Astrocyte (in vitro differentiated cells and primary cell): ENCODE results near the gene GALNT3. TPM values are rescaled to one million over a fixed set of nuclear protein-coding genes. Genes with fewer than 3 reads are reported as not detected.

Source experiments
- DNase-seq: peaks from one replicate; pipeline ENCODE4 v3.0.0-alpha.2; 2010; ENCODE audit warnings: low read depth
- FAIRE-seq: peaks from 2 replicates; lab custom pipeline; 2011; peaks lifted over from hg19 to GRCh38; lab: Jason Lieb, UNC
- H2AFZ ChIP-seq: 2 replicates; pipeline ENCODE4 v1.6.0; 2012; ENCODE audit warnings: low read depth, low read length, inconsistent platforms
- H3K27ac ChIP-seq: 2 replicates; pipeline ENCODE4 v1.5.1; 2011; ENCODE audit warnings: low read depth, low read length, inconsistent platforms
- H3K27me3 ChIP-seq: 2 replicates; pipeline ENCODE4 v1.6.0; 2011; ENCODE audit warnings: low read length, inconsistent platforms; ENCODE audit not compliant: insufficient read depth
- H3K36me3 ChIP-seq: 2 replicates; pipeline ENCODE4 v1.5.1; 2011; ENCODE audit warnings: low read length, inconsistent platforms; ENCODE audit not compliant: insufficient read depth
- H3K4me1 ChIP-seq: 2 replicates; pipeline ENCODE4 v1.5.1; 2011; ENCODE audit warnings: low read length, inconsistent platforms; ENCODE audit not compliant: insufficient read depth
- H3K4me2 ChIP-seq: 2 replicates; pipeline ENCODE4 v1.6.0; 2012; ENCODE audit warnings: low read length, inconsistent platforms
- H3K4me3 ChIP-seq: 2 replicates; pipeline ENCODE4 v1.5.1; 2011; ENCODE audit warnings: low read depth, mild to moderate bottlenecking, low read length, inconsistent platforms; ENCODE audit not compliant: insufficient read depth
- H3K79me2 ChIP-seq: 2 replicates; pipeline ENCODE4 v1.6.0; 2012; ENCODE audit warnings: mild to moderate bottlenecking, low read length, inconsistent platforms; ENCODE audit not compliant: insufficient read depth
- H3K9ac ChIP-seq: 2 replicates; pipeline ENCODE4 v1.6.0; 2012; ENCODE audit warnings: mild to moderate bottlenecking, low read length, inconsistent platforms
- H3K9me3 ChIP-seq: 2 replicates; pipeline ENCODE4 v1.5.1; 2012; ENCODE audit warnings: low read depth, mild to moderate bottlenecking, low read length, inconsistent platforms; ENCODE audit not compliant: insufficient read depth
- H4K20me1 ChIP-seq: 2 replicates; pipeline ENCODE4 v1.6.0; 2012; ENCODE audit warnings: low read length, inconsistent platforms; ENCODE audit not compliant: insufficient read depth
- H3K27ac Mint-ChIP-seq: one replicate; pipeline ENCODE4 v1.8.0; 2021; ENCODE audit warnings: mild to moderate bottlenecking, mixed read lengths; ENCODE audit not compliant: unreplicated experiment
- H3K27me3 Mint-ChIP-seq: one replicate; pipeline ENCODE4 v1.8.0; 2021; ENCODE audit warnings: low read depth, mixed read lengths; ENCODE audit not compliant: unreplicated experiment
- H3K36me3 Mint-ChIP-seq: one replicate; pipeline ENCODE4 v1.8.0; 2021; ENCODE audit warnings: low read depth, mixed read lengths; ENCODE audit not compliant: unreplicated experiment
- H3K4me1 Mint-ChIP-seq: one replicate; pipeline ENCODE4 v1.8.0; 2021; ENCODE audit warnings: low read depth, mixed read lengths; ENCODE audit not compliant: unreplicated experiment
- H3K4me3 Mint-ChIP-seq: one replicate; pipeline ENCODE4 v1.8.0; 2021; ENCODE audit warnings: mild to moderate bottlenecking, moderate library complexity, mixed read lengths; ENCODE audit not compliant: unreplicated experiment
- H3K9me3 Mint-ChIP-seq: one replicate; pipeline ENCODE4 v1.8.0; 2021; ENCODE audit warnings: mild to moderate bottlenecking, mixed read lengths; ENCODE audit not compliant: unreplicated experiment
- CTCF ChIP-seq: IDR thresholded peaks from 2 replicates; pipeline ENCODE4 v1.5.1; 2011; ENCODE audit warnings: low read depth, mild to moderate bottlenecking, inconsistent platforms, low read length, moderate library complexity; ENCODE audit not compliant: insufficient read depth
- EZH2 ChIP-seq: IDR thresholded peaks from 2 replicates; pipeline ENCODE4 v1.6.1; 2012; ENCODE audit warnings: mild to moderate bottlenecking, low read length, inconsistent platforms; ENCODE audit not compliant: insufficient read depth
- total RNA-seq: library from RNA; stranded (reverse); gene quantifications from 2 replicates; pipeline ENCODE4 v1.2.1, GENCODE V29; 2021

The GALNT3 gene
- total RNA-seq, 1 donor from 2014 or later: 16.4 TPM

GRCh38 chr2:165720511-165720910, 73.5 kb downstream of the GALNT3 start:
- H3K36me3 Mint-ChIP-seq: no peaks in the 10 kb centered on the region
- H3K27ac Mint-ChIP-seq: peak overlapping the region; percentile 29
- no peak overlapping the region for H3K4me3 Mint-ChIP-seq
- H3K9ac ChIP-seq: no peak overlapping the region
- H2AFZ ChIP-seq: no peak overlapping the region
- H3K4me2 ChIP-seq: peak overlapping the region; percentile 31
- H3K27me3 ChIP-seq: no peaks in the 10 kb centered on the region
- no peaks in the 10 kb centered on the region for H3K36me3 ChIP-seq
- H3K9me3 ChIP-seq: no peaks in the 10 kb centered on the region
- peaks cover 15% of the 10 kb centered on the region for H3K4me1 ChIP-seq
- TF ChIP-seq EZH2 (no peak), CTCF (no peak)
- peak; percentile 98 for DNase-seq
- H3K4me1 Mint-ChIP-seq: peaks cover 20% of the 10 kb centered on the region
- no peaks in the 10 kb centered on the region for H4K20me1 ChIP-seq
- H3K27ac ChIP-seq: peak overlapping the region; percentile 23
- H3K4me3 ChIP-seq: no peak overlapping the region
- peaks cover 1% of the 10 kb centered on the region for H3K9me3 Mint-ChIP-seq
- no peaks in the 10 kb centered on the region for H3K79me2 ChIP-seq
- H3K27me3 Mint-ChIP-seq: no peaks in the 10 kb centered on the region
- FAIRE-seq: peak; percentile 87

- H3K9me3 Mint-ChIP-seq: peaks cover 3% of the 10 kb centered on the region
- FAIRE-seq (no peak), DNase-seq (no peak)
- H3K36me3 ChIP-seq: no peaks in the 10 kb centered on the region
- no peak overlapping the region for H3K4me2 ChIP-seq
- H3K27ac Mint-ChIP-seq: no peak overlapping the region
- H4K20me1 ChIP-seq: no peaks in the 10 kb centered on the region
- H3K9ac ChIP-seq: no peak overlapping the region
- no peak overlapping the region for H3K4me3 Mint-ChIP-seq
- H3K79me2 ChIP-seq: no peaks in the 10 kb centered on the region
- H3K4me3 ChIP-seq: no peak overlapping the region
- no peaks in the 10 kb centered on the region for H3K9me3 ChIP-seq
- H3K4me1 ChIP-seq: peaks cover 11% of the 10 kb centered on the region
- no peak overlapping the region for H3K27ac ChIP-seq
- TF ChIP-seq CTCF (no peak), EZH2 (no peak)
- H3K27me3 ChIP-seq: no peaks in the 10 kb centered on the region
- H3K27me3 Mint-ChIP-seq: no peaks in the 10 kb centered on the region
- peaks cover 15% of the 10 kb centered on the region for H3K4me1 Mint-ChIP-seq
- no peak overlapping the region for H2AFZ ChIP-seq
- no peaks in the 10 kb centered on the region for H3K36me3 Mint-ChIP-seq
These were observed 75.3 kb downstream of the GALNT3 start for GRCh38 chr2:165718610-165719210.

GRCh38 chr2:165716091-165716490, 78.0 kb downstream of the GALNT3 start:
- Histone ChIP-seq H4K20me1 (no peaks in the 10 kb centered on the region), H3K9ac (no peak overlapping the region), H2AFZ (no peak overlapping the region), H3K9me3 (no peaks in the 10 kb centered on the region), H3K27ac (no peak overlapping the region), H3K4me2 (no peak overlapping the region), H3K79me2 (no peaks in the 10 kb centered on the region), H3K4me1 (peaks cover 10% of the 10 kb centered on the region), H3K36me3 (no peaks in the 10 kb centered on the region), H3K27me3 (no peaks in the 10 kb centered on the region), H3K4me3 (no peak overlapping the region)
- no peak for DNase-seq
- no peak overlapping the region for H3K4me3 Mint-ChIP-seq
- H3K36me3 Mint-ChIP-seq: no peaks in the 10 kb centered on the region
- no peaks in the 10 kb centered on the region for H3K27me3 Mint-ChIP-seq
- H3K27ac Mint-ChIP-seq: no peak overlapping the region
- H3K9me3 Mint-ChIP-seq: peaks cover 3% of the 10 kb centered on the region
- H3K4me1 Mint-ChIP-seq: peaks cover 10% of the 10 kb centered on the region
- no peak for TF ChIP-seq EZH2
- TF ChIP-seq CTCF: no peak
- no peak for FAIRE-seq
